Smooth muscle cell of the brain vasculature (primary cell): Measurements from ENCODE around the gene UBAC1.
"Not testable (repeated sequence)": the region's sequence is repeated elsewhere in the genome, so short reads cannot be mapped to it uniquely, and the experiment has no call there.

Source experiments
- DNase-seq: peaks from one replicate; pipeline ENCODE4 v3.0.0-alpha.2; 2012; ENCODE audit warnings: low read depth, low spot score

Gene UBAC1

GRCh38 chr9:135943604-135944003 lies 17.6 kb downstream of the UBAC1 start:
- DNase-seq = not testable (repeated sequence)

- DNase-seq = no peak
Observed at GRCh38 chr9:135941288-135941995, 19.7 kb downstream of the UBAC1 start.

- no peak for DNase-seq
Observed at GRCh38 chr9:135939351-135940265, 21.6 kb downstream of the UBAC1 start.

- no peak for DNase-seq
Observed at GRCh38 chr9:135937521-135938489, 23.4 kb downstream of the UBAC1 start.

GRCh38 chr9:135933114-135933513 lies 28.1 kb downstream of the UBAC1 start:
- DNase-seq = no peak

- no peak for DNase-seq
Observed at GRCh38 chr9:135932656-135933055, 28.5 kb downstream of the UBAC1 start.

GRCh38 chr9:135931349-135931820 lies 29.8 kb downstream of the UBAC1 start:
- no peak for DNase-seq

GRCh38 chr9:135930446-135931345 lies 30.5 kb downstream of the UBAC1 start:
- DNase-seq = no peak

GRCh38 chr9:135929656-135930445 lies 31.3 kb downstream of the UBAC1 start:
- DNase-seq = no peak

GRCh38 chr9:135928731-135929655 lies 32.2 kb downstream of the UBAC1 start:
- DNase-seq = no peak

- DNase-seq = no peak
Observed at GRCh38 chr9:135928074-135928730, 33.0 kb downstream of the UBAC1 start.

- DNase-seq = no peak
Observed at GRCh38 chr9:135927195-135928013, 33.8 kb downstream of the UBAC1 start.

GRCh38 chr9:135926402-135927194 lies 34.6 kb downstream of the UBAC1 start:
- DNase-seq = peak; percentile 39

- DNase-seq = no peak
Observed at GRCh38 chr9:135925496-135926133, 35.6 kb downstream of the UBAC1 start.

GRCh38 chr9:135924628-135925338 lies 36.4 kb downstream of the UBAC1 start:
- no peak for DNase-seq
